Measurements from ENCODE around the gene WWC2.

DNA sequence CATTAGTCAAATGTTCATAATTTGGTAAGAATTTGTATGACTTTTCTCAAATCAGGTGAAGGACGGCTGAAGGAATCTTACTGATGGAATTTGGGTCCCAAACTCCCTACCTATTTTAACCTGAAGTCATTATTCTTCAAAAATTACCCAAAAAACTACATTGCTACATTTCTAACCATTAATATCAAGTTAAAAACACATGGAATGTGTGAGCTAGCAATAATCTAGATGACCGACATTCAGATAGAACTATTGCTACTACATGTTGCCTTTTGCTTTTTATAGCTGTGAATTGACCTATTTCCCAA is 25.3 kb upstream of the WWC2 start:
- TF ChIP-seq POLR2AphosphoS5 (IDR thresholded peaks at IDR 0.05) (no peak), POLR2A (IDR thresholded peaks at IDR 0.05; ENCODE audit: low read depth) (no peak)
- TF ChIP-seq, protein P1, sequence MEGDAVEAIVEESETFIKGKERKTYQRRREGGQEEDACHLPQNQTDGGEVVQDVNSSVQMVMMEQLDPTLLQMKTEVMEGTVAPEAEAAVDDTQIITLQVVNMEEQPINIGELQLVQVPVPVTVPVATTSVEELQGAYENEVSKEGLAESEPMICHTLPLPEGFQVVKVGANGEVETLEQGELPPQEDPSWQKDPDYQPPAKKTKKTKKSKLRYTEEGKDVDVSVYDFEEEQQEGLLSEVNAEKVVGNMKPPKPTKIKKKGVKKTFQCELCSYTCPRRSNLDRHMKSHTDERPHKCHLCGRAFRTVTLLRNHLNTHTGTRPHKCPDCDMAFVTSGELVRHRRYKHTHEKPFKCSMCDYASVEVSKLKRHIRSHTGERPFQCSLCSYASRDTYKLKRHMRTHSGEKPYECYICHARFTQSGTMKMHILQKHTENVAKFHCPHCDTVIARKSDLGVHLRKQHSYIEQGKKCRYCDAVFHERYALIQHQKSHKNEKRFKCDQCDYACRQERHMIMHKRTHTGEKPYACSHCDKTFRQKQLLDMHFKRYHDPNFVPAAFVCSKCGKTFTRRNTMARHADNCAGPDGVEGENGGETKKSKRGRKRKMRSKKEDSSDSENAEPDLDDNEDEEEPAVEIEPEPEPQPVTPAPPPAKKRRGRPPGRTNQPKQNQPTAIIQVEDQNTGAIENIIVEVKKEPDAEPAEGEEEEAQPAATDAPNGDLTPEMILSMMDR (IDR thresholded peaks at IDR 0.05), result no peak

All from esophagus muscularis mucosa (tissue), 3 donors.